Caco-2 (cell line): Measurements from ENCODE around the gene AHCYL2. TPM values are rescaled to one million over a fixed set of nuclear protein-coding genes. Genes with fewer than 3 reads are reported as not detected.

Experiments used
- BruUV-seq: library from RNA; stranded (reverse); fragments of 400-500 nt; replicated peaks from 2 replicates; lab custom pipeline; 2021; lab: Mats Ljungman, UMichigan
- CTCF ChIA-PET: fragments of 300-600 bp; sonication (Branson Sonifier 250); formaldehyde crosslinking; loops from one replicate; lab custom pipeline; 2022; ENCODE audit warnings: antibody characterized with exemption; lab: Charles Lee
- POLR2A ChIA-PET: fragments of 300-600 bp; sonication (Branson Sonifier 250); formaldehyde crosslinking; loops from one replicate; lab custom pipeline; 2022; ENCODE audit warnings: antibody characterized with exemption; lab: Charles Lee
- DNase-seq, 2 experiments: peaks; one replicate each; pipeline versions ENCODE4 v3.0.0 to v3.0.0-alpha.2; 2020 to 2022
- H3K27me3 ChIP-seq: replicated peaks from 2 replicates; pipeline ENCODE4 v1.6.0; 2011; ENCODE audit warnings: low read length; ENCODE audit not compliant: control insufficient read depth, insufficient read depth
- H3K36me3 ChIP-seq: 2 replicates; pipeline ENCODE4 v1.5.1; 2011; ENCODE audit warnings: low read length; ENCODE audit not compliant: control insufficient read depth, insufficient read depth
- H3K4me1 ChIP-seq: fragments of 250-450 bp; sonication (Bioruptor Pico); 2 replicates; pipeline ENCODE4 v1.5.1; 2020; ENCODE audit warnings: mild to moderate bottlenecking
- H3K4me3 ChIP-seq: 2 replicates; pipeline ENCODE4 v1.5.1; 2011; ENCODE audit warnings: low read depth, mild to moderate bottlenecking, control low read depth, low read length
- H3K9me3 ChIP-seq: fragments of 250-450 bp; sonication (Bioruptor Pico); 2 replicates; pipeline ENCODE4 v1.5.1; 2020; ENCODE audit warnings: mild to moderate bottlenecking, moderate library complexity
- H3K27ac Mint-ChIP-seq: one replicate; pipeline ENCODE4 v1.8.0; 2022; ENCODE audit warnings: mixed read lengths; ENCODE audit not compliant: unreplicated experiment
- H3K27me3 Mint-ChIP-seq: one replicate; pipeline ENCODE4 v1.8.0; 2022; ENCODE audit warnings: mixed read lengths; ENCODE audit not compliant: insufficient read depth, unreplicated experiment
- H3K36me3 Mint-ChIP-seq: one replicate; pipeline ENCODE4 v1.8.0; 2022; ENCODE audit warnings: mild to moderate bottlenecking, mixed read lengths; ENCODE audit not compliant: insufficient read depth, unreplicated experiment
- H3K4me1 Mint-ChIP-seq: one replicate; pipeline ENCODE4 v1.8.0; 2022; ENCODE audit warnings: low read depth, mixed read lengths; ENCODE audit not compliant: unreplicated experiment
- H3K4me3 Mint-ChIP-seq: one replicate; pipeline ENCODE4 v1.8.0; 2022; ENCODE audit warnings: mild to moderate bottlenecking, moderate library complexity, mixed read lengths; ENCODE audit not compliant: unreplicated experiment
- H3K9me3 Mint-ChIP-seq: one replicate; pipeline ENCODE4 v1.8.0; 2022; ENCODE audit warnings: mixed read lengths; ENCODE audit not compliant: unreplicated experiment
- CTCF ChIP-seq, 2 experiments: fragments of 200-600 bp in 1 of 2; IDR thresholded peaks; 1 replicate in 1 of 2; 2 replicates in 1 of 2; pipeline versions ENCODE4 v1.5.1 to v1.8.0; 2011 to 2022; ENCODE audit warnings: antibody characterized with exemption in 1 of 2, control low read depth in 1 of 2, inconsistent platforms in 1 of 2, low read depth in 1 of 2, low read length in 1 of 2, mild to moderate bottlenecking in 1 of 2, moderate library complexity in 1 of 2; ENCODE audit not compliant: insufficient read depth in 1 of 2, severe bottlenecking in 1 of 2, unreplicated experiment in 1 of 2
- intact Hi-C: fragments of 100-400 bp; cut with micrococcal nuclease; formaldehyde crosslinking; loops from one replicate; pipeline ENCODE4 v1.10.0; 2022; ENCODE audit not compliant: unreplicated experiment
- total RNA-seq: library from RNA; stranded (reverse); gene quantifications from 2 replicates; pipeline ENCODE4 v1.2.3, GENCODE V29; 2022

Gene AHCYL2
- total RNA-seq, 1 experiment from 2014 or later, result 15.8 TPM

GRCh38 chr7:129285111-129285510 is 60.3 kb downstream of the AHCYL2 start:
- Mint-ChIP-seq H3K36me3 (no peaks in the 10 kb centered on the region), H3K4me1 (no peaks in the 10 kb centered on the region), H3K9me3 (no peaks in the 10 kb centered on the region), H3K4me3 (no peak overlapping the region), H3K27me3 (no peaks in the 10 kb centered on the region), H3K27ac (no peak overlapping the region)
- BruUV-seq, result no TSS peak
- TF ChIP-seq CTCF (IDR thresholded peaks at IDR 0.05; ENCODE audit: insufficient read depth in 1 of 2, low read depth in 1 of 2, low read length in 1 of 2, severe bottlenecking in 1 of 2, unreplicated experiment in 1 of 2), result no peak
- H3K27me3 ChIP-seq, result no peaks in the 10 kb centered on the region
- intact Hi-C loops, result no loop called here
- no peak overlapping the region for H3K4me3 ChIP-seq
- DNase-seq, result no peak
- POLR2A ChIA-PET, result interaction anchor here (0.6 kb wide), 1 partner anchor 23 kb away, joined by 3 read pairs; no protein-coding TSS in a partner anchor
- CTCF ChIA-PET, result interaction anchor here (0.5 kb wide), 1 partner anchor 253 kb away, joined by 9 read pairs; no protein-coding TSS in a partner anchor
- no peaks in the 10 kb centered on the region for H3K4me1 ChIP-seq
- no peaks in the 10 kb centered on the region for H3K36me3 ChIP-seq
- no peaks in the 10 kb centered on the region for H3K9me3 ChIP-seq

GRCh38 chr7:129292861-129293260 is 68.0 kb downstream of the AHCYL2 start:
- Mint-ChIP-seq H3K4me3 (no peak overlapping the region), H3K9me3 (no peaks in the 10 kb centered on the region), H3K36me3 (no peaks in the 10 kb centered on the region), H3K27ac (no peak overlapping the region), H3K4me1 (no peaks in the 10 kb centered on the region), H3K27me3 (no peaks in the 10 kb centered on the region)
- intact Hi-C loops, result no loop called here
- H3K9me3 ChIP-seq, result no peaks in the 10 kb centered on the region
- H3K36me3 ChIP-seq, result no peaks in the 10 kb centered on the region
- H3K27me3 ChIP-seq, result no peaks in the 10 kb centered on the region
- CTCF ChIA-PET, result no interaction called here
- no peak overlapping the region for H3K4me3 ChIP-seq
- POLR2A ChIA-PET, result no interaction called here
- no TSS peak for BruUV-seq
- TF ChIP-seq CTCF (IDR thresholded peaks at IDR 0.05; ENCODE audit: insufficient read depth in 1 of 2, low read depth in 1 of 2, low read length in 1 of 2, severe bottlenecking in 1 of 2, unreplicated experiment in 1 of 2), result no peak
- no peaks in the 10 kb centered on the region for H3K4me1 ChIP-seq
- DNase-seq, result no peak

GRCh38 chr7:129295015-129295423 is 70.2 kb downstream of the AHCYL2 start:
- intact Hi-C loops, result no loop called here
- no peaks in the 10 kb centered on the region for H3K27me3 Mint-ChIP-seq
- no peaks in the 10 kb centered on the region for H3K27me3 ChIP-seq
- TF ChIP-seq CTCF (IDR thresholded peaks at IDR 0.05; ENCODE audit: insufficient read depth in 1 of 2, low read depth in 1 of 2, low read length in 1 of 2, severe bottlenecking in 1 of 2, unreplicated experiment in 1 of 2), result no peak
- no TSS peak for BruUV-seq
- H3K4me1 Mint-ChIP-seq, result no peaks in the 10 kb centered on the region
- no peak overlapping the region for H3K4me3 Mint-ChIP-seq
- no peak overlapping the region for H3K27ac Mint-ChIP-seq
- H3K9me3 ChIP-seq, result no peaks in the 10 kb centered on the region
- H3K4me1 ChIP-seq, result no peaks in the 10 kb centered on the region
- POLR2A ChIA-PET, result no interaction called here
- no peak overlapping the region for H3K4me3 ChIP-seq
- no peaks in the 10 kb centered on the region for H3K9me3 Mint-ChIP-seq
- H3K36me3 Mint-ChIP-seq, result no peaks in the 10 kb centered on the region
- DNase-seq, result no peak
- no peaks in the 10 kb centered on the region for H3K36me3 ChIP-seq
- CTCF ChIA-PET, result no interaction called here
